ENCODE data around the gene CRAMP1.

- TF ChIP-seq POLR2AphosphoS5 (IDR thresholded peaks at IDR 0.05; ENCODE audit: low read depth, low read length) (no peak), CTCF (IDR thresholded peaks at IDR 0.05) (no peak)
These were observed 44.2 kb upstream of the CRAMP1 start for GRCh38 chr16:1567988-1568387.

Data from SK-N-SH (cell line).